ENCODE measurements around the gene RAB11B.
A peak's percentile ranks its signal among the peaks of the same experiment; 100 is the strongest.
"Not testable (repeated sequence)": the region's sequence is repeated elsewhere in the genome, so short reads cannot be mapped to it uniquely, and the experiment has no call there.

RAB11B gene

DNA sequence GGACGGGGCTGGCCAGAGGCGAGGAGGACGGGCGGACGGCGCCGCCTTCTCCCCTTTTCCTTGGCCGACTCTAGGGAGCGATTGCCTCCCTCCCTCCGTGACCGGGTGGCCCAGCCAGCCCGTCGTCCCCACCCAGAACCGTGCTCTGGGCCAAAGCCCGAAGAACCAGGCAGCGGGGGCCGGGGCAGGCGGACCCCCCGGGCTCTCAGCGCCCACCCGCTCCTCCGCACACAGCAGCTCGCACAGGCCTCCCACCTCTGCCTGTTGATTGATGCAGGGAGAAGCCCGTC is 13.6 kb downstream of the RAB11B start:
- TF ChIP-seq, protein P1, sequence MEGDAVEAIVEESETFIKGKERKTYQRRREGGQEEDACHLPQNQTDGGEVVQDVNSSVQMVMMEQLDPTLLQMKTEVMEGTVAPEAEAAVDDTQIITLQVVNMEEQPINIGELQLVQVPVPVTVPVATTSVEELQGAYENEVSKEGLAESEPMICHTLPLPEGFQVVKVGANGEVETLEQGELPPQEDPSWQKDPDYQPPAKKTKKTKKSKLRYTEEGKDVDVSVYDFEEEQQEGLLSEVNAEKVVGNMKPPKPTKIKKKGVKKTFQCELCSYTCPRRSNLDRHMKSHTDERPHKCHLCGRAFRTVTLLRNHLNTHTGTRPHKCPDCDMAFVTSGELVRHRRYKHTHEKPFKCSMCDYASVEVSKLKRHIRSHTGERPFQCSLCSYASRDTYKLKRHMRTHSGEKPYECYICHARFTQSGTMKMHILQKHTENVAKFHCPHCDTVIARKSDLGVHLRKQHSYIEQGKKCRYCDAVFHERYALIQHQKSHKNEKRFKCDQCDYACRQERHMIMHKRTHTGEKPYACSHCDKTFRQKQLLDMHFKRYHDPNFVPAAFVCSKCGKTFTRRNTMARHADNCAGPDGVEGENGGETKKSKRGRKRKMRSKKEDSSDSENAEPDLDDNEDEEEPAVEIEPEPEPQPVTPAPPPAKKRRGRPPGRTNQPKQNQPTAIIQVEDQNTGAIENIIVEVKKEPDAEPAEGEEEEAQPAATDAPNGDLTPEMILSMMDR (conservative IDR thresholded peaks at IDR 0.05), result no peak
- no peak for TF ChIP-seq ZFX (IDR thresholded peaks at IDR 0.05)
- no peak overlapping the region for H3K27ac ChIP-seq

DNA sequence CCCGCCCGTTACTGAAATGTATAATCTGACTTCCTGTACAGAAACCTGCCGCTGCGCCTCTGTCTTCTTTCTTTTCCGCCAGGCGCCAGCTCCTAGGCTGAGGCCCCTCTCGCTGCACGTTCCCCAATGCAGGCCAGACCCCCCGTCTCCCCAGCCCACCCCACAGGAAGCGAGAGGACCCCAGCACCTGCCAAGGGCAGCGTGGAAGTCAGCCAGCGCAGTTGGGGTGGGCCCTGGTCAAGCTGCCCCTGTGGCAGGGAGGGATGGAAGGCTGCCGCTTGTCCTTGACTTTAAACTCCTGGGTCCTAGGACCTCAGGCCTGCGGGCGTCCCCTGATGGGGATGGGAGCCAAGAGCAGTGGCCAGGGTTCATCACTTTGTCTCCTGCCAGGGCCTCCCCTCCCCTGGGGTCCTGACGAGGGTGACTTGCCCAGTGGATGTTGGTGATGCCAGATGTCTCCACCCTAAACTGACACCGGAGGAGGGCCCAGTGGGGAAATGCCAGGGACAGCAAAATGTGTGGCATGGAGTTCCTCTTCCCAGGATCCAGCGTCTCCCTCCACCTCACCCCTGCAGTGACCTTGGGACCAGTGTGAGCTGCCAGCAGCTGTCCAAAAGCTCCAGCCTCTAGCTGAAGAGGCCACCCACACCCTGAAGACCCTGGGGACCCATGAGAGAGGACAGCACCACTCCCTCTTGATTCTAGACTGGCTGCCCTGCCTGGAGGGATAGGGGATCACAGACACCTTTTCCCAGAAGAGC is 14.4 kb downstream of the RAB11B start:
- no peak overlapping the region for H3K27ac ChIP-seq
- no peak for TF ChIP-seq ZFX (IDR thresholded peaks at IDR 0.05)
- TF ChIP-seq, protein P1 (conservative IDR thresholded peaks at IDR 0.05), result no peak

DNA sequence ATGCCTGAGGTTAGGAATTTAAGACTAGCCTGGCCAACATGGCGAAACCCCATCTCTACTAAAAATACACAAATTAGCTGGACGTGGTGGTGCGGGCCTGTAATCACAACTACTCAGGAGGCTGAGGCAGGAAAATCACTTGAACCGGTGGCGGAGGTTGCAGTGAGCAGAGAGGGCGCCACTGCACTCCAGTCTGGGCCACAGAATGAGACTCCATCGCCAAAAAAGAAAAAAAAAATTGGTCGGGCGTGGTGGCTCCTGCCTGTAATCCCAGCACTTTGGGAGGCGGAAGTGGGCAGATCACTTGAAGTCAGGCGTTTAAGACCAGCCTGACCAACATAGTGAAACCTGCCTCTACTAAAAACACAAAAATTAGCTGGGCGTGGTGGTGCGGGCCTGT is 20.6 kb downstream of the RAB11B start:
- not testable (repeated sequence) for H3K27ac ChIP-seq

DNA sequence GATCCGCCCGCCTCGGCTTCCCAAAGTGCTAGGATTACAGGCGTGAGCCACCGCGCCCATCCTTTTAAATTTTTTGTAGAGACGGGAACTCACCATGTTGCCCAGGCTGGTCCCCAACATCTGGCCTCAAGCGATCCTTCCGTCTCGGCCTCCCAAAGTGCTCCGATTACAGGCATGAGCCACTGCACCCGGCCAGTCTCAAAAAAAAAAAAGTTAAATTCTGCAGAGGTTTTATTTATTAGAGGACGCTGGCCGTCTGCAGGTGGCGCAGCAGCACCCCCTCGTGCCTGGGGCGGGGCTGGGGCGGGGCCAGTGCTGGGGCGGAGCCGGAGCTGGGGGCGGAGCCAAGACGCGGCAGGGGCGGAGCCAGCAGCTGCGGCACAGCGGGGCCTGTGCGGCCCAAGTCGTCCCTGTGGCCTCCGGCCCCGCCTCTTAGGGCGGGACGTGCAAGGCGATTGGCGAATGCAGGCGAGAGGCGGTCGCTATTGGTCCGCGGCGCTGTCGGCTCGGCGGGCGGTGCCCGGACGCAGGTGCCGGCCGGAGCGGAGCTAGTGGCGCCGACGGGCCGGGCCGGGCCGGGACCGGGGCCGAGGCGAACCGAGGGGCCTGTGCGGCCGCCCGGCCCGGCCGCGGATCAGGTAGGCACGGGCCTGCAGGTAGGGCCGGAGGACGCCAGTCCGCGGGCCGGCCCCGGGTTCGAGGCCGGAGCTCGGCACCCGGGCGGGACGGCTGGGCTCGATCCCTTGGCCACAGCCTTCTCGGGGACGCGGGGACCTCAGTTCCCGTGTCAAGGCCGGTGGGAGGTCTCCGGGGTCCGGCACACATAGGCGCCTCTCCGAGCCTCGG is 22.8 kb downstream of the RAB11B start, which contains the start of gene MARCHF2:
Gene MARCHF2, plus strand, starts transcription at position 523 of the 846 bp plus-strand sequence. CDS start 8,536 bp downstream, outside the sequence.
- peak within 1 kb of the TSS; percentile 67 for H3K27ac ChIP-seq
- peak; percentile 81; the same call in 1 of the 2 replicates for TF ChIP-seq ZFX (IDR thresholded peaks at IDR 0.05)
- TF ChIP-seq, protein P1 (conservative IDR thresholded peaks at IDR 0.05), result peak; percentile 94

DNA sequence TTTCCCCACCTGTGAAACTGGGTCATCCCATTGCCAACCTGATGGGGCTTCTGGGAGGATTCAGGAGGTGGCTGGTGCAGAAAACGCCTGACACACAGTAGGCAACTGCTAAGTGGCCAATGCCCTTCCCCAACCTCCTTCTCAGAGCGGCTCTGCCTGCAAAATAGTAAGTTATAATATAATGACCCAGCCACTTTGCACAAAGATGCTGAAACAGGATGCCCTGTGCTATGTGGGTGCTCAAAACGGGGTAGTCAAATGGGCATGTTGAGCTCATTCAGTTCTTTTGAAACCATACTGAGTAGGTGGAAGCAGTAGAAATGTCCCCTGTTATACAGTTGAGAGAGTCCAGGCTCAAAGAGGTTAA is 23.5 kb downstream of the RAB11B start:
- peak overlapping the region; percentile 67 for H3K27ac ChIP-seq
- TF ChIP-seq, protein P1 (conservative IDR thresholded peaks at IDR 0.05), result no peak
- no peak for TF ChIP-seq ZFX (IDR thresholded peaks at IDR 0.05)

DNA sequence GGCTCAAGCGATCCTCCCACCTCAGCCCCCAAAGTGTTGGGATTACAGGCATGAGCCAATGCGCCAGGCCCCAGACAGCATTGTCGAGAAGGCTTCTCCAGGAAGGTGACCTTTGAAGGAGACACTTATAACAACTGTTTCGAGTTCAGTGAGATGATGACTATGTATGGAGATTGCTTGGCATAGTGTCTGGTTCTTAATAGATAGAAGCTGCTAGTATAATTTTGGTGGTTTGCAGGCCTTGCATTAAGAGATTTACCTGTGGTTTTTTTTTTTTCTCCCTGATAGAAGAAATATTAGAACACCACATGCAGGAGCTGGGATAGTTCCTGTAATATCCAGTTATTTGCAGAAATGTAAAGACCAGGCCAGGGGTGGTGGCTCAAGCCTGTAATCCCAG is 26.6 kb downstream of the RAB11B start:
- no peak overlapping the region for H3K27ac ChIP-seq
- TF ChIP-seq ZFX (IDR thresholded peaks at IDR 0.05), result no peak
- TF ChIP-seq, protein P1 (conservative IDR thresholded peaks at IDR 0.05), result no peak

DNA sequence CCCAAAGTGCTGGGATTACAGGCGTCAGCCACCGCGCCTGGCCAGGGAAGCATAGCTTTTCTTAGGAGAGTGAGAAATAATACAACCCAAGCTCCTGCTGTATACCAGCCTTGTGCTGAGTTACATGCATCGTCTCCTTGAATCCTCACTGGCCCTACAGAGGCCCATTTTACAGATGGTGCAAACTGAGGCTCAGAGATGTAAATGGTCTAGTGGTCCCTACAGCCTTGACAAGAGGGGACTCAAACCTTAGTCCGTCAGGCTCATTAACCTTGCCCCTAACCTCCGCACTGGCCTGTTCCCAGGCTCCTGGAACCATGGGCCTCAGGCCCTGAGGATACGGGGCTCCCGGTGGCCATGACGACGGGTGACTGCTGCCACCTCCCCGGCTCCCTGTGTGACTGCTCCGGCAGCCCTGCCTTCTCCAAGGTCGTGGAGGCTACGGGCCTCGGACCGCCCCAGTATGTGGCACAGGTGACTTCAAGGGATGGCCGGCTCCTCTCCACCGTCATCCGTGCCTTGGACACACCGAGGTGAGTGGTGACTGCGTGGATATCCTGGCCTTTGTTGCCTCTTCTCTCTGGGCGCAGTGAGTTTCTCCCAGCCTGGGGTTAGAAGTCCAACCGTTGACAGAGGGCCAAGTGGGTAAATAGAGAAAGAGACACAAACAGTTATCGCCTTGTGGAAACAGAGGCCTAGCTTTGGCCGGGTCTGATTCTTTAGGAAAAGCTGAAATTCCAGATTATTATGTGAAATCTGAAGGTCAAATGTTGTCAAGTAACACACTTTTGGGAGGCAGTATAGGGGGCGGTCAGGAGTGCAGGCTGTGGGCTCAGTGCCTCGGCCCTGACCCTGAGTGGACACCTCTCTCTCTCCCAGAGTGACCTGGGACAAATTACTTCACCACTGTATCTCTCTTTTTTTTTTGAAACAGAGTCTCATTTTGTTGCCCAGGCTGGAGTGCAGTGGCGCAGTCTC is 31.6 kb downstream of the RAB11B start:
- TF ChIP-seq ZFX (IDR thresholded peaks at IDR 0.05), result 0 out of 2 replicates have a peak, but pooled peaks have one; percentile 36
- TF ChIP-seq, protein P1 (conservative IDR thresholded peaks at IDR 0.05), result no peak
- peak overlapping the region; percentile 10 for H3K27ac ChIP-seq
